MCF 10A (cell line): ENCODE results near the gene GPR89B. TPM values are rescaled to one million over a fixed set of nuclear protein-coding genes. Genes with fewer than 3 reads are reported as not detected.

Source experiments
- BruUV-seq: library from RNA; stranded (reverse); fragments of 400-500 nt; replicated peaks from 2 replicates; lab custom pipeline; 2021; lab: Mats Ljungman, UMichigan
- CTCF ChIA-PET: fragments of 300-600 bp; sonication (Branson Sonifier 250); formaldehyde crosslinking; extraction: SDS; loops from one replicate; lab custom pipeline; 2021; ENCODE audit warnings: antibody characterized with exemption, inconsistent platforms; lab: Yijun Ruan, JAX
- POLR2A ChIA-PET: fragments of 300-600, 350-650 bp; sonication (Branson Sonifier 250); formaldehyde crosslinking; extraction: SDS; loops from one replicate; lab custom pipeline; 2020; ENCODE audit warnings: antibody characterized with exemption, inconsistent platforms; lab: Yijun Ruan, JAX
- DNase-seq: peaks from one replicate; pipeline ENCODE4 v3.0.0-alpha.2; 2018; ENCODE audit not compliant: unreplicated experiment
- H3K27ac Mint-ChIP-seq: one replicate; pipeline ENCODE4 v1.8.0; 2022; ENCODE audit warnings: mild to moderate bottlenecking, low read depth, mixed read lengths; ENCODE audit not compliant: unreplicated experiment
- H3K27me3 Mint-ChIP-seq: one replicate; pipeline ENCODE4 v1.8.0; 2022; ENCODE audit warnings: mixed read lengths; ENCODE audit not compliant: insufficient read depth, unreplicated experiment
- H3K36me3 Mint-ChIP-seq: one replicate; pipeline ENCODE4 v1.8.0; 2022; ENCODE audit warnings: mild to moderate bottlenecking, moderate library complexity, mixed read lengths; ENCODE audit not compliant: insufficient read depth, unreplicated experiment
- H3K4me1 Mint-ChIP-seq: one replicate; pipeline ENCODE4 v1.8.0; 2022; ENCODE audit warnings: mixed read lengths; ENCODE audit not compliant: insufficient read depth, unreplicated experiment
- H3K4me3 Mint-ChIP-seq: one replicate; pipeline ENCODE4 v1.8.0; 2022; ENCODE audit warnings: mild to moderate bottlenecking, moderate library complexity, mixed read lengths; ENCODE audit not compliant: unreplicated experiment
- H3K9me3 Mint-ChIP-seq: one replicate; pipeline ENCODE4 v1.8.0; 2022; ENCODE audit warnings: mixed read lengths; ENCODE audit not compliant: unreplicated experiment
- intact Hi-C: fragments of 100-400 bp; cut with micrococcal nuclease; formaldehyde crosslinking; loops from 2 replicates; pipeline ENCODE4 v1.14.1; 2022
- total RNA-seq: library from RNA; stranded (reverse); gene quantifications from 2 replicates; pipeline ENCODE4 v1.2.3, GENCODE V29; 2022
- TF ChIP-seq, protein P1 (sequence below): fragments of 200-600 bp; IDR thresholded peaks from one replicate; pipeline ENCODE4 v1.8.0; 2022; ENCODE audit warnings: antibody characterized with exemption, mild to moderate bottlenecking; ENCODE audit not compliant: unreplicated experiment

The GPR89B gene
- total RNA-seq, 1 experiment from 2014 or later, result 31.9 TPM

DNA sequence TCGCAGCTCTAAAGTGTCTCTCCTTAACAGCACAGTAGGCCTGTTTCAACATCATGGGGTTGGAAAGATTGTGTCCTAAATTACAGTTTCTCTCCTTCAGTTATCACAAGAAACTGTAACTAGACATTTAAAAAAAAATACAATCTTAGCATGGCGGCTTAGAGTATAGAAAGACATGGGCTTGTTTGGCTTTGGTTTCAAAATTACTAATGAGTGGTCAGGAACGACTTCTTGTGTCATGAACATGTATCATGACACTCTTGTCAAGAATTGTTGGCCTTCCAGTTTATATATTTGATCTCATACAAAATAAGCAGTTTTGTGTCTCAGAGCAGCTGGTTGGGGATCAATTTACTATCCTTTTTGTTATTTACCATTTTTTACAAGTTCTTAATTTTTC, 23.5 kb upstream of the GPR89B start:
- Mint-ChIP-seq H3K4me1 (no peaks in the 10 kb centered on the region), H3K27me3 (peaks cover 9% of the 10 kb centered on the region), H3K4me3 (no peak overlapping the region), H3K36me3 (no peaks in the 10 kb centered on the region), H3K27ac (no peak overlapping the region), H3K9me3 (no peaks in the 10 kb centered on the region)
- ChIA-PET POLR2A (no interaction called here), CTCF (interaction anchor here (7.3 kb wide), 1 partner anchor 13 kb away, joined by 63 read pairs; no protein-coding TSS in a partner anchor)
- DNase-seq, result no peak
- TF ChIP-seq, protein P1, sequence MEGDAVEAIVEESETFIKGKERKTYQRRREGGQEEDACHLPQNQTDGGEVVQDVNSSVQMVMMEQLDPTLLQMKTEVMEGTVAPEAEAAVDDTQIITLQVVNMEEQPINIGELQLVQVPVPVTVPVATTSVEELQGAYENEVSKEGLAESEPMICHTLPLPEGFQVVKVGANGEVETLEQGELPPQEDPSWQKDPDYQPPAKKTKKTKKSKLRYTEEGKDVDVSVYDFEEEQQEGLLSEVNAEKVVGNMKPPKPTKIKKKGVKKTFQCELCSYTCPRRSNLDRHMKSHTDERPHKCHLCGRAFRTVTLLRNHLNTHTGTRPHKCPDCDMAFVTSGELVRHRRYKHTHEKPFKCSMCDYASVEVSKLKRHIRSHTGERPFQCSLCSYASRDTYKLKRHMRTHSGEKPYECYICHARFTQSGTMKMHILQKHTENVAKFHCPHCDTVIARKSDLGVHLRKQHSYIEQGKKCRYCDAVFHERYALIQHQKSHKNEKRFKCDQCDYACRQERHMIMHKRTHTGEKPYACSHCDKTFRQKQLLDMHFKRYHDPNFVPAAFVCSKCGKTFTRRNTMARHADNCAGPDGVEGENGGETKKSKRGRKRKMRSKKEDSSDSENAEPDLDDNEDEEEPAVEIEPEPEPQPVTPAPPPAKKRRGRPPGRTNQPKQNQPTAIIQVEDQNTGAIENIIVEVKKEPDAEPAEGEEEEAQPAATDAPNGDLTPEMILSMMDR, result no peak
- intact Hi-C loops, result no loop called here
- BruUV-seq, result no TSS peak

DNA sequence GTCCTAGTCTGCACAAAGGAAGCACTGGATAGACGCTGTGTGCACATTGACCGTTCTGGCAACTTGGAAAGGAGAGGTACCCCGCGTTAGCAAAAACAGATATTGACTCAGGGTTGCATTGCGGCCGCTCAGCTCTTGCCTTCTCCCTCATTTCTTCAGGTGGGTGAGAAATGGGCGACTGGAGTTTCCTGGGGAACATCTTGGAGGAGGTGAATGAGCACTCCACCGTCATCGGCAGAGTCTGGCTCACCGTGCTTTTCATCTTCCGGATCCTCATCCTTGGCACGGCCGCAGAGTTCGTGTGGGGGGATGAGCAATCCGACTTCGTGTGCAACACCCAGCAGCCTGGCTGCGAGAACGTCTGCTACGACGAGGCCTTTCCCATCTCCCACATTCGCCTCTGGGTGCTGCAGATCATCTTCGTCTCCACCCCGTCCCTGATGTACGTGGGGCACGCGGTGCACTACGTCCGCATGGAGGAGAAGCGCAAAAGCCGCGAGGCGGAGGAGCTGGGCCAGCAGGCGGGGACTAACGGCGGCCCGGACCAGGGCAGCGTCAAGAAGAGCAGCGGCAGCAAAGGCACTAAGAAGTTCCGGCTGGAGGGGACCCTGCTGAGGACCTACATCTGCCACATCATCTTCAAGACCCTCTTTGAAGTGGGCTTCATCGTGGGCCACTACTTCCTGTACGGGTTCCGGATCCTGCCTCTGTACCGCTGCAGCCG, 20.3 kb upstream of the GPR89B start:
- H3K4me3 Mint-ChIP-seq, result no peak overlapping the region
- ChIA-PET POLR2A (interaction anchor here (0.7 kb wide), 1 partner anchor 12 kb away, joined by 3 read pairs; no protein-coding TSS in a partner anchor), CTCF (interaction anchor here (0.6 kb wide), 1 partner anchor 412 kb away, joined by 3 read pairs; no protein-coding TSS in a partner anchor)
- no peaks in the 10 kb centered on the region for H3K4me1 Mint-ChIP-seq
- BruUV-seq, result no TSS peak
- no peaks in the 10 kb centered on the region for H3K27me3 Mint-ChIP-seq
- TF ChIP-seq, protein P1, result no peak
- intact Hi-C loops, result no loop called here
- H3K36me3 Mint-ChIP-seq, result no peaks in the 10 kb centered on the region
- H3K9me3 Mint-ChIP-seq, result no peaks in the 10 kb centered on the region
- no peak for DNase-seq
- no peak overlapping the region for H3K27ac Mint-ChIP-seq

DNA sequence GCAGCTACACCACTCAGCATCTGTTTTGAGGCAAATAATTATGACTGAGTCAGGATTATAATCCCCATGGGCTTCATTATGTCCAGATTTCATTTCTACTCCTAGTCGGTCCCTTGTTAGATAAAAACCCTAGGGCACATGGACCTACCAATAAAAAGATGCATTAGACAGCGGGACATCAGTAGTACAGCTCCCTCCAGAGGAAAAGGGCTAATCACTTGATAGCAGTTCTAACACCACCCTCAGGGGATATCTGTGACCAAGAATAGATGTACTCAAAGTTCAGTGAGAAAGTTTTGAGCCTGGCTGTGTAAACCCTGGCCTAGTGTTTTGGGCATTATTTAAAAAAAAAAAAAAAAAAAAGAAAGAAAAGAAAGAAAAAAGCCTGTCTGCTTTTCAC, 15.7 kb upstream of the GPR89B start:
- CTCF ChIA-PET, result interaction anchor here (0.9 kb wide), 1 partner anchor 11 kb away, joined by 3 read pairs; no protein-coding TSS in a partner anchor
- H3K4me3 Mint-ChIP-seq, result no peak overlapping the region
- H3K27ac Mint-ChIP-seq, result no peak overlapping the region
- no peaks in the 10 kb centered on the region for H3K9me3 Mint-ChIP-seq
- TF ChIP-seq, protein P1, result no peak
- BruUV-seq, result no TSS peak
- no peaks in the 10 kb centered on the region for H3K36me3 Mint-ChIP-seq
- H3K27me3 Mint-ChIP-seq, result peaks cover 24% of the 10 kb centered on the region
- POLR2A ChIA-PET, result no interaction called here
- intact Hi-C loops, result no loop called here
- no peak for DNase-seq
- no peaks in the 10 kb centered on the region for H3K4me1 Mint-ChIP-seq

DNA sequence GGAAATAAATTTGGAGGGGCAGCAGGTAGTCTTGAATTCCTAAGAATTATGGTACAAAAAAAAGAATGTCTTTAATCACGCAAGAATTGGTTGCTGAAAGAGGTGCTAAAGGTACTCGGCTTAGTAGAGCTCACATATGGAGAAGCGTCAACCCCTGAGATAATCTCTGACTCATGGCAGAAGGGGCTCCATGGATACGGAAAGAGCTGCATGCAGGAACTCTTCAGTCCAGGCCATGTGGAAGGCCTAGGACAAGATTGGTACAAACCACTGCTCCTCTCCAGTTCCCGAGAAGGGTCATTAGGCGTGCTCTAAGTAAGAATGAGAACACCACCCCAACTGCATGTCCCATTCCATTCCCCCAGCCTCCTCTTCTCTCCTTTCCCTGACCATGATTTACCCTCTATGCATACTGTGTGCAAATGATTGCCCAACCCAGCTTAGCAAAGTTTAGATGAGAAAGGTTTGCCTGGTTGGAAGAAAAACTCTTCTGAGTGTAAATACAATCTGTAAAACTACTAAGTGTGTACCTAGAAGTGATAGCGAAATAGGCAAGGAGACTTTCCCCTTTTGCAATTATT, 14.8 kb upstream of the GPR89B start:
- TF ChIP-seq, protein P1, result no peak
- CTCF ChIA-PET, result interaction anchor here (0.9 to 1.0 kb wide), 2 partner anchors 12 to 21 kb away, joined by 3 to 5 read pairs; no protein-coding TSS in a partner anchor
- no peaks in the 10 kb centered on the region for H3K36me3 Mint-ChIP-seq
- H3K27ac Mint-ChIP-seq, result no peak overlapping the region
- peaks cover 26% of the 10 kb centered on the region for H3K27me3 Mint-ChIP-seq
- DNase-seq, result no peak
- no peaks in the 10 kb centered on the region for H3K4me1 Mint-ChIP-seq
- no peak overlapping the region for H3K4me3 Mint-ChIP-seq
- H3K9me3 Mint-ChIP-seq, result no peaks in the 10 kb centered on the region
- no TSS peak for BruUV-seq
- POLR2A ChIA-PET, result no interaction called here
- intact Hi-C loops, result no loop called here
